Mesothelial cell of epicardium (in vitro differentiated cells): ENCODE measurements around the gene ATXN7L1. TPM values are rescaled to one million over a fixed set of nuclear protein-coding genes. Genes with fewer than 3 reads are reported as not detected.

ENCODE experiments used
- DNase-seq, 2 experiments: peaks; one replicate each; pipeline ENCODE4 v3.0.0; 2021; ENCODE audit warnings: low spot score in 2 of 2; ENCODE audit not compliant: unreplicated experiment in 2 of 2
- H3K27ac Mint-ChIP-seq: 2 replicates; pipeline ENCODE4 v1.8.0; 2021; ENCODE audit warnings: mixed read lengths
- H3K27me3 Mint-ChIP-seq: 2 replicates; pipeline ENCODE4 v1.8.0; 2021; ENCODE audit warnings: low read depth, mixed read lengths
- H3K36me3 Mint-ChIP-seq: 2 replicates; pipeline ENCODE4 v1.8.0; 2021; ENCODE audit warnings: mixed read lengths
- H3K4me1 Mint-ChIP-seq: 2 replicates; pipeline ENCODE4 v1.8.0; 2021; ENCODE audit warnings: mixed read lengths
- H3K4me3 Mint-ChIP-seq: 2 replicates; pipeline ENCODE4 v1.8.0; 2021; ENCODE audit warnings: mild to moderate bottlenecking, moderate library complexity, mixed read lengths
- H3K9me3 Mint-ChIP-seq: 2 replicates; pipeline ENCODE4 v1.8.0; 2021; ENCODE audit warnings: mixed read lengths
- total RNA-seq: library from RNA; stranded (reverse); gene quantifications from 3 replicates; pipeline ENCODE4 v1.2.1, GENCODE V29; 2021
- TF ChIP-seq, protein P1 (sequence below): fragments of 200-600 bp; sonication (generic); IDR thresholded peaks from one replicate; pipeline ENCODE4 v1.5.0; 2021; ENCODE audit warnings: antibody characterized with exemption; ENCODE audit not compliant: unreplicated experiment

ATXN7L1 gene
- total RNA-seq, 1 donor from 2014 or later: 18.0 TPM

DNA sequence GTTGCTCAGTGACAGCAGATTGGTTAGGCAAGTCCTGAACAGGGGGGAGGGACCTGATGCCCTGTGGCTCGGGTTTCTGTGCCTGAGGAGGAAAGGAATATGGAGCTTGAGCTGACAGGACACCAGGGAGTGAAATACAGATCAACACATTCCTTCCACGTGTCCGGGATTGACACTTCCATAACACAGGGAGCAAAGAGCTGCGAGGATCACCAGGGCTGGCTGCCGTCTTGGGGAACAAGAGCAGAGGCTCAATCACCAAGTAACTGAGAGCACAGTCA lies 258.4 kb downstream of the ATXN7L1 start:
- no peak overlapping the region for H3K4me3 Mint-ChIP-seq
- H3K27ac Mint-ChIP-seq: no peak overlapping the region
- H3K9me3 Mint-ChIP-seq: no peaks in the 10 kb centered on the region
- peaks cover 17% of the 10 kb centered on the region for H3K36me3 Mint-ChIP-seq
- no peak for DNase-seq
- H3K27me3 Mint-ChIP-seq: no peaks in the 10 kb centered on the region
- TF ChIP-seq, protein P1, sequence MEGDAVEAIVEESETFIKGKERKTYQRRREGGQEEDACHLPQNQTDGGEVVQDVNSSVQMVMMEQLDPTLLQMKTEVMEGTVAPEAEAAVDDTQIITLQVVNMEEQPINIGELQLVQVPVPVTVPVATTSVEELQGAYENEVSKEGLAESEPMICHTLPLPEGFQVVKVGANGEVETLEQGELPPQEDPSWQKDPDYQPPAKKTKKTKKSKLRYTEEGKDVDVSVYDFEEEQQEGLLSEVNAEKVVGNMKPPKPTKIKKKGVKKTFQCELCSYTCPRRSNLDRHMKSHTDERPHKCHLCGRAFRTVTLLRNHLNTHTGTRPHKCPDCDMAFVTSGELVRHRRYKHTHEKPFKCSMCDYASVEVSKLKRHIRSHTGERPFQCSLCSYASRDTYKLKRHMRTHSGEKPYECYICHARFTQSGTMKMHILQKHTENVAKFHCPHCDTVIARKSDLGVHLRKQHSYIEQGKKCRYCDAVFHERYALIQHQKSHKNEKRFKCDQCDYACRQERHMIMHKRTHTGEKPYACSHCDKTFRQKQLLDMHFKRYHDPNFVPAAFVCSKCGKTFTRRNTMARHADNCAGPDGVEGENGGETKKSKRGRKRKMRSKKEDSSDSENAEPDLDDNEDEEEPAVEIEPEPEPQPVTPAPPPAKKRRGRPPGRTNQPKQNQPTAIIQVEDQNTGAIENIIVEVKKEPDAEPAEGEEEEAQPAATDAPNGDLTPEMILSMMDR: no peak
- H3K4me1 Mint-ChIP-seq: no peaks in the 10 kb centered on the region

DNA sequence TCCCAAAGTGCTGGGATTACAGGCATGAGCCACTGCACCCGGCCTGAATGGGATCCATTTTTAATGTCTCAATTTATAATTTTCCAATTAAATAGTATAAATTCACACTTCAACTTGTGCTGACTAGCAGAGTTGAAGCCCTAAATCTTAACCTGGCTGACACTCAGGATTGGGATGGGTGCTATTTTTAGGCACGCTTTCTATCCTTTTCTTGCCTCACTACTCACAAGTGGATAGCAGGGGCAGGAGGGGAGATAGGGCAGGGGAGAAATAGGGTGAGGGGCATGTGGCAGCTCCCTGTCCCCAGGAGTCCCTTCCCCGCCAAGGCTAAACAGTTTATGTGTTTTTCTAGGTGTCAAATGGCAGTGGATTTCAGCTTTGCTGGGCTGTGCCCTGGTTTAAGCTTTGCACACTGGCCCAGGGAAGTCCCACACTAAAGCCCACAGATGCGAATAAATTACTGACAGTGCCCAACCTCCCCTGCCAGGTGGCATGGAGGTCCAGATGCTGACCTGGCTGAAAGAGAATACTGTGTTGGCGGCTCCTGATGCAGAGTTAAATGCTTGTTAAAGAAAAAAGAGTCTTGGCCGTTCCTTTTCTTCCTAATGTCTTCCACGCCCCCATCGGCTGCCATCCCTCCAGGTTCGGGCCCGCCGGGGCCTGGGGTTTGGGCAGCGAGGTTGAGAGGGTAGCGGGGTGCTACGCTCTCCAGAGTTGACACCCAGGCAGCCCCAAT lies 259.0 kb downstream of the ATXN7L1 start:
- Mint-ChIP-seq H3K4me3 (no peak overlapping the region), H3K27me3 (no peaks in the 10 kb centered on the region), H3K27ac (no peak overlapping the region), H3K36me3 (peaks cover 17% of the 10 kb centered on the region), H3K4me1 (no peaks in the 10 kb centered on the region), H3K9me3 (no peaks in the 10 kb centered on the region)
- DNase-seq: no peak
- TF ChIP-seq, protein P1: no peak

DNA sequence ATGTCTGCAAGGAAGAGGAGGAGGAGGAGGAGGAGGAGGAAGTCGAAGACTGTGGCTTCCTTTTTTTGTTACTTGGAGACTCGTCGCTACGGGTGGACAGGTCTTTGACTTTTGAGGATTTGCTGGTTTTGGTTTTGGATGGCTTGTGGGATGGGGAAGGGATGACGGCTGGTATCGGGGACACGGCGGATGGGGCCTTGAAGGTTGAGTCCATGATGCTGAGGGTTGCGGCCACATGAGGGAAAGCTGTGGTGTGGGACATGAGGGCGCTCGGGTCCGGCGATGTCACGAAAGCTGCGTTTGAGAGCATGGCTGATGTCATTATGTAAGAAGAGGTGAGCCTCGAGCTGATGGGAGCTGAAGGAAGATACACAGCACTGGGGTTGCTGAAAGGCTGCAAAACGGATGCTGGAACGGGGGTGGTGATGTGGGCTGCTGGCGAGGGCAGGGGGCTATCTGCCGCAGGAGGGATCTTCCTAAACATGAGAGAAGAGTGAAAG lies 262.0 kb downstream of the ATXN7L1 start:
- no peak for DNase-seq
- no peak overlapping the region for H3K27ac Mint-ChIP-seq
- no peaks in the 10 kb centered on the region for H3K4me1 Mint-ChIP-seq
- H3K27me3 Mint-ChIP-seq: no peaks in the 10 kb centered on the region
- H3K9me3 Mint-ChIP-seq: no peaks in the 10 kb centered on the region
- no peak overlapping the region for H3K4me3 Mint-ChIP-seq
- TF ChIP-seq, protein P1: no peak
- H3K36me3 Mint-ChIP-seq: peaks cover 17% of the 10 kb centered on the region

DNA sequence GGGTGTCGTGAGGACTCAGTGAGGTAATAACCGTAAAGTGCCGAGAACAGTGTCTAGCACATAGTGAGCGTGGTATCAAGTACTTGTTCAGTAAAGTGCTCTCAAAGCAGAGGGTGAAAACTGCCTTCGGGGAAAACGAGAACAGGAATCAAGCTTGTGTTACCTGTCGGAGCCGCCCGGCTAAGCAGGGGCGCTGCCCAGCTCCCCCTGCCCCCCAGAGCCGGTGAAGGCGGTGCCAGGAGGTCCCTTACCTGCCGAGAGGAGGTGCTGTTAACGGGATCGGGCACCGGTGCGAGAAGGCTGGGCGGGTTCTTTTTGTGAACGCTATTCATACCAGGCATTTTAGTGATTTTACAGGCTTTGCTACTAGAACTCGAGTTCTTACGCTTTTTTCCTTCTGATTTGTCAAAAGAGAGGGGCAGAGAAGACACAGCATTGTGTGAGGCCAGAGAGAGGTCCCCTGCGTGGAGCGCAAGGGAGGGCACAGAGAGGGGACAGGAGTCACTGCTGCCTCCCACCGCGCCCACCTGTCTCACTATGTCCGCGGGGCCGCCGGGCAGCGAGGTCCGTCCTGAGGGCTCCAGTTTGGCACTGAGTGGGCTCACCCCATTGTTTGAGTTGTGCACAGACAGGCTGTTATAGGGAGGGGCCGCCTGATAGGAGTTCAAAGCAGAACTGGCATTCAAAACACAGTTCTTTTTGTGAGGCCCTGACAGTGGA lies 262.6 kb downstream of the ATXN7L1 start:
- Mint-ChIP-seq H3K4me3 (no peak overlapping the region), H3K9me3 (no peaks in the 10 kb centered on the region), H3K4me1 (no peaks in the 10 kb centered on the region), H3K27ac (no peak overlapping the region), H3K36me3 (peaks cover 16% of the 10 kb centered on the region), H3K27me3 (no peaks in the 10 kb centered on the region)
- TF ChIP-seq, protein P1: no peak
- no peak for DNase-seq

DNA sequence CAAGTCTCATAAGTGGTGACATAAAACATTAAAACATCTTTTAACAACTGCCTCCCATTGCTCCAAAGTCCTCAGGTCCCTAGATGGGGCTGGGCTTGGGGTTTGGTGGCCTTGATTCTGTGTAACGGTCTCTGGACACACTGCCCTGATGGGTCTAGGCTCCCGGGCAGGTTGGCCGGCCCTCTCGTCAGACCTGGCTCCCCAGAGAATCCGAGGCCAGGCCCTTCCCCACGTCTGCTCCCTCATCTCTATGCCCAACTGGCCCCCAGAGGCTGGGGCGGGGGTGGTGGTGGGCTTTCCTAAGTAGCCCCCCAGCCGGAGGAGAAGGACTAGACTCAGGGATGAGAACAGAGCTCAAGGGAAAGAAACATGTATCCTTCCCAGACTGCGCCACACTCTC lies 263.6 kb downstream of the ATXN7L1 start:
- no peak for DNase-seq
- Mint-ChIP-seq H3K9me3 (no peaks in the 10 kb centered on the region), H3K4me1 (no peaks in the 10 kb centered on the region), H3K4me3 (no peak overlapping the region), H3K27ac (no peak overlapping the region), H3K27me3 (no peaks in the 10 kb centered on the region), H3K36me3 (peaks cover 13% of the 10 kb centered on the region)
- TF ChIP-seq, protein P1: no peak
